K562 (cell line): ENCODE measurements around the gene BRME1. TPM values are rescaled to one million over a fixed set of nuclear protein-coding genes. Genes with fewer than 3 reads are reported as not detected.

ENCODE experiments used
- ATF6 ChIP-seq: sonication (generic); formaldehyde crosslinking; IDR thresholded peaks from 2 replicates; pipeline ENCODE4 v1.4.0; 2020; ENCODE audit warnings: mild to moderate bottlenecking, missing genetic modification reagents
- ERF ChIP-seq: fragments of 450-650 bp; formaldehyde crosslinking; IDR thresholded peaks from 2 replicates; pipeline ENCODE4 v1.4.0; 2020; ENCODE audit warnings: mild to moderate bottlenecking, mixed read lengths
- KDM1A ChIP-seq, 2 experiments: fragments of 450-650 bp; IDR thresholded peaks; 2 replicates each; pipeline ENCODE4 v1.6.1; 2016; ENCODE audit warnings: mild to moderate bottlenecking in 2 of 2
- KLF10 ChIP-seq: fragments of 250-450 bp; sonication (Bioruptor Pico); IDR thresholded peaks from 2 replicates; pipeline ENCODE4 v1.6.1; 2021; ENCODE audit warnings: matching md5 sums
- MECOM ChIP-seq: fragments of 250-450 bp; sonication (Bioruptor Pico); IDR thresholded peaks from 2 replicates; pipeline ENCODE4 v1.8.0; 2022; ENCODE audit warnings: inconsistent platforms
- MIER1 ChIP-seq: fragments of 450-650 bp; IDR thresholded peaks from 2 replicates; pipeline ENCODE4 v1.6.1; 2016; ENCODE audit warnings: antibody characterized with exemption, mild to moderate bottlenecking, low read depth
- OTX1 ChIP-seq: fragments of 450-650 bp; formaldehyde crosslinking; IDR thresholded peaks from 2 replicates; pipeline ENCODE4 v1.4.0; 2022; ENCODE audit warnings: mild to moderate bottlenecking
- PHTF2 ChIP-seq: fragments of 250-450 bp; sonication (Bioruptor Pico); IDR thresholded peaks from 2 replicates; pipeline ENCODE4 v1.5.0; 2021; ENCODE audit warnings: mild to moderate bottlenecking
- RCOR1 ChIP-seq, 2 experiments: IDR thresholded peaks; 2 replicates each; pipeline ENCODE4 v1.6.1; 2012; ENCODE audit warnings: low read depth in 2 of 2, low read length in 2 of 2, borderline replicate concordance in 1 of 2, improper control_type of control experiment in 1 of 2
- SP1 ChIP-seq: sonication (generic); formaldehyde crosslinking; IDR thresholded peaks from 2 replicates; pipeline ENCODE4 v1.8.1; 2022; ENCODE audit warnings: mild to moderate bottlenecking, missing genetic modification reagents
- SRSF9 ChIP-seq: fragments of 200-400 bp; formaldehyde crosslinking; IDR thresholded peaks from 2 replicates; pipeline ENCODE4 v1.6.1; 2017; ENCODE audit warnings: low read depth, low read length, borderline replicate concordance
- TAL1 ChIP-seq: fragments of 450-650 bp; IDR thresholded peaks from 2 replicates; pipeline ENCODE4 v1.6.1; 2016; ENCODE audit warnings: mild to moderate bottlenecking
- U2AF2 ChIP-seq: fragments of 200-400 bp; formaldehyde crosslinking; optimal IDR thresholded peaks from 2 replicates; pipeline ENCODE3; 2017; ENCODE audit warnings: low read depth, mild to moderate bottlenecking, low read length
- ZBTB8A ChIP-seq: fragments of 450-650 bp; IDR thresholded peaks from 2 replicates; pipeline ENCODE4 v1.6.1; 2018; ENCODE audit warnings: mild to moderate bottlenecking, moderate library complexity; ENCODE audit not compliant: partially characterized antibody
- ZFP91 ChIP-seq: sonication (generic); formaldehyde crosslinking; IDR thresholded peaks from 2 replicates; pipeline ENCODE4 v1.8.0; 2022; ENCODE audit warnings: mild to moderate bottlenecking, missing genetic modification reagents
- ZNF175 ChIP-seq: fragments of 200-800 bp; sonication (Bioruptor generic); IDR thresholded peaks from 2 replicates; pipeline ENCODE4 v1.6.1; 2016; ENCODE audit warnings: low read depth, mild to moderate bottlenecking, missing genetic modification characterization, missing compliant biosample characterization
- ZNF592 ChIP-seq: fragments of 450-650 bp; IDR thresholded peaks from 2 replicates; pipeline ENCODE4 v1.6.1; 2017; ENCODE audit warnings: antibody characterized with exemption, mild to moderate bottlenecking
- polyA plus RNA-seq, 8 experiments: library from polyadenylated mRNA; depleted of rRNA in 4 of 8; stranded (reverse) in 5 of 8; unstranded in 3 of 8; fragments of >200 nt; fragmentation: Nextera tagmentation in 2 of 8; fragmentation: Illumina TruSeq in 1 of 8; extraction: Ambion mirVana in 2 of 8; extraction: Trizol in 1 of 8; gene quantifications; 2 replicates each; pipeline versions ENCODE4 v1.2.1 to v1.2.3, GENCODE V29; 2011 to 2014; ENCODE audit warnings: inconsistent platforms in 1 of 8, missing spikeins in 1 of 8
- total RNA-seq, 7 experiments: library from RNA; depleted of rRNA in 6 of 7; stranded (reverse); fragments of >200 nt in 6 of 7; fragmentation: Illumina TruSeq in 2 of 7; extraction: Trizol in 2 of 7; gene quantifications; 2 replicates each; pipeline versions ENCODE4 v1.2.1 to v1.2.3, GENCODE V29; 2011 to 2021; ENCODE audit warnings: low replicate concordance in 1 of 7
- TF ChIP-seq, protein P1 (sequence below): sonication (generic); formaldehyde crosslinking; IDR thresholded peaks from 2 replicates; pipeline ENCODE4 v1.8.0; 2023; ENCODE audit warnings: mild to moderate bottlenecking, missing genetic modification reagents

The BRME1 gene
- total and polyA plus RNA-seq, 9 of the 15 experiments (the other 6 are each of a cell fraction or from before 2014, with no cell fraction given): 0.75 to 6.1 (median 3.6) TPM

- TF ChIP-seq PHTF2 (CRISPR knock-in tag) (no peak), KDM1A (IDR thresholded peaks at IDR 0.05) (peak; percentile 49 to 81), MIER1 (no peak), ZFP91 (CRISPR knock-in tag) (no peak), SP1 (CRISPR knock-in tag) (0 out of 2 replicates have a peak, but pooled peaks have one; percentile 28), U2AF2 (no peak), KLF10 (CRISPR knock-in tag) (no peak), ZNF175 (CRISPR knock-in tag) (no peak), OTX1 (CRISPR knock-in tag) (no peak), RCOR1 (IDR thresholded peaks at IDR 0.05; ENCODE audit: borderline replicate concordance in 1 of 2, low read depth in 2 of 2, low read length in 2 of 2) (peak in 1 of 2 experiments; percentile 62; a peak in 1 of 4 replicates), MECOM (CRISPR knock-in tag) (no peak), ATF6 (CRISPR knock-in tag) (no peak), ZBTB8A (no peak), ERF (CRISPR knock-in tag) (no peak), TAL1 (no peak), ZNF592 (no peak), SRSF9 (no peak)
- TF ChIP-seq, protein P1, sequence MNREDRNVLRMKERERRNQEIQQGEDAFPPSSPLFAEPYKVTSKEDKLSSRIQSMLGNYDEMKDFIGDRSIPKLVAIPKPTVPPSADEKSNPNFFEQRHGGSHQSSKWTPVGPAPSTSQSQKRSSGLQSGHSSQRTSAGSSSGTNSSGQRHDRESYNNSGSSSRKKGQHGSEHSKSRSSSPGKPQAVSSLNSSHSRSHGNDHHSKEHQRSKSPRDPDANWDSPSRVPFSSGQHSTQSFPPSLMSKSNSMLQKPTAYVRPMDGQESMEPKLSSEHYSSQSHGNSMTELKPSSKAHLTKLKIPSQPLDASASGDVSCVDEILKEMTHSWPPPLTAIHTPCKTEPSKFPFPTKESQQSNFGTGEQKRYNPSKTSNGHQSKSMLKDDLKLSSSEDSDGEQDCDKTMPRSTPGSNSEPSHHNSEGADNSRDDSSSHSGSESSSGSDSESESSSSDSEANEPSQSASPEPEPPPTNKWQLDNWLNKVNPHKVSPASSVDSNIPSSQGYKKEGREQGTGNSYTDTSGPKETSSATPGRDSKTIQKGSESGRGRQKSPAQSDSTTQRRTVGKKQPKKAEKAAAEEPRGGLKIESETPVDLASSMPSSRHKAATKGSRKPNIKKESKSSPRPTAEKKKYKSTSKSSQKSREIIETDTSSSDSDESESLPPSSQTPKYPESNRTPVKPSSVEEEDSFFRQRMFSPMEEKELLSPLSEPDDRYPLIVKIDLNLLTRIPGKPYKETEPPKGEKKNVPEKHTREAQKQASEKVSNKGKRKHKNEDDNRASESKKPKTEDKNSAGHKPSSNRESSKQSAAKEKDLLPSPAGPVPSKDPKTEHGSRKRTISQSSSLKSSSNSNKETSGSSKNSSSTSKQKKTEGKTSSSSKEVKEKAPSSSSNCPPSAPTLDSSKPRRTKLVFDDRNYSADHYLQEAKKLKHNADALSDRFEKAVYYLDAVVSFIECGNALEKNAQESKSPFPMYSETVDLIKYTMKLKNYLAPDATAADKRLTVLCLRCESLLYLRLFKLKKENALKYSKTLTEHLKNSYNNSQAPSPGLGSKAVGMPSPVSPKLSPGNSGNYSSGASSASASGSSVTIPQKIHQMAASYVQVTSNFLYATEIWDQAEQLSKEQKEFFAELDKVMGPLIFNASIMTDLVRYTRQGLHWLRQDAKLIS (CRISPR knock-in tag): no peak
Measured at GRCh38 chr19:13859361-13859880, 46.5 kb downstream of the BRME1 start (continued).
